Endodermal cell (in vitro differentiated cells): ENCODE measurements around the gene GNAT2. TPM values are rescaled to one million over a fixed set of nuclear protein-coding genes. Genes with fewer than 3 reads are reported as not detected.

ENCODE experiments used
- DNase-seq: peaks from one replicate; pipeline ENCODE4 v3.0.0-alpha.2; 2017
- H3K27ac ChIP-seq: 2 replicates; pipeline ENCODE4 v1.5.1; 2013; ENCODE audit warnings: mild to moderate bottlenecking, low read depth, low read length, moderate library complexity
- H3K27me3 ChIP-seq: 2 replicates; pipeline ENCODE4 v1.6.1; 2013; ENCODE audit warnings: mild to moderate bottlenecking, low read length, moderate library complexity; ENCODE audit not compliant: insufficient read depth, control insufficient read depth, poor library complexity, severe bottlenecking
- H3K36me3 ChIP-seq: 2 replicates; pipeline ENCODE4 v1.7.0; 2013; ENCODE audit warnings: mild to moderate bottlenecking, low read length, moderate library complexity; ENCODE audit not compliant: control insufficient read depth, insufficient read depth
- H3K4me1 ChIP-seq: one replicate; pipeline ENCODE4 v1.7.0; 2013; ENCODE audit warnings: low read length; ENCODE audit not compliant: control insufficient read depth, insufficient read depth
- H3K4me3 ChIP-seq: 2 replicates; pipeline ENCODE4 v1.5.1; 2013; ENCODE audit warnings: mild to moderate bottlenecking, low read length, moderate library complexity
- H3K9ac ChIP-seq: 2 replicates; pipeline ENCODE4 v1.6.1; 2013; ENCODE audit warnings: mild to moderate bottlenecking, low read length, moderate library complexity; ENCODE audit not compliant: poor library complexity, severe bottlenecking; ENCODE audit errors: extremely low read depth
- H3K9me3 ChIP-seq: 2 replicates; pipeline ENCODE4 v1.6.1; 2013; ENCODE audit warnings: mild to moderate bottlenecking, low read length, moderate library complexity; ENCODE audit not compliant: control insufficient read depth
- H3K27ac Mint-ChIP-seq: 2 replicates; pipeline ENCODE4 v1.8.0; 2020; ENCODE audit warnings: mixed read lengths
- H3K27me3 Mint-ChIP-seq: 2 replicates; pipeline ENCODE4 v1.8.0; 2021; ENCODE audit warnings: mild to moderate bottlenecking, mixed read lengths; ENCODE audit not compliant: insufficient read depth
- H3K36me3 Mint-ChIP-seq: 2 replicates; pipeline ENCODE4 v1.8.0; 2020; ENCODE audit warnings: low read depth, mixed read lengths
- H3K4me1 Mint-ChIP-seq: 2 replicates; pipeline ENCODE4 v1.8.0; 2020; ENCODE audit warnings: mixed read lengths
- H3K4me3 Mint-ChIP-seq: 2 replicates; pipeline ENCODE4 v1.8.0; 2020; ENCODE audit warnings: mild to moderate bottlenecking, moderate library complexity, mixed read lengths
- H3K9me3 Mint-ChIP-seq: 2 replicates; pipeline ENCODE4 v1.8.0; 2020; ENCODE audit warnings: mild to moderate bottlenecking, mixed read lengths
- CTCF ChIP-seq: fragments of 200-600 bp; sonication (generic); conservative IDR thresholded peaks from 2 replicates; pipeline ENCODE4 v1.5.0; 2021; ENCODE audit warnings: antibody characterized with exemption, mild to moderate bottlenecking
- WGBS, 2 experiments: methylation state at CpG; one replicate each; pipeline versions ENCODE4 v1.1.5 to v1.1.7; 2013; ENCODE audit warnings: missing lambda C conversion rate in 2 of 2, mixed read lengths in 1 of 2; ENCODE audit not compliant: insufficient coverage in 1 of 2, insufficient read length in 1 of 2; 5-methylcytosine and 5-hydroxymethylcytosine counted together
- total RNA-seq, 2 donors: library from RNA; stranded (reverse); fragmentation: NEBNext Ultra II Directional in 1 of 2; extraction: Animal tissue kit (Norgen Biotek cat#: 25700) in 1 of 2; gene quantifications; 2 replicates in 1 of 2; 3 replicates in 1 of 2; pipeline ENCODE4 v1.2.1, GENCODE V29; 2021

Gene GNAT2
- total RNA-seq, 2 donors from 2014 or later: not detected

- H3K9me3 Mint-ChIP-seq: no peaks in the 10 kb centered on the region
- no peak overlapping the region for H3K4me3 Mint-ChIP-seq
- H3K9me3 ChIP-seq: no peaks in the 10 kb centered on the region
- TF ChIP-seq CTCF: no peak
- DNase-seq: no peak
- 90 to 93% methylated on average over 3 of the region's 3 CpGs for WGBS, 2 experiments
- H3K27me3 Mint-ChIP-seq: no peaks in the 10 kb centered on the region
- no peak overlapping the region for H3K9ac ChIP-seq
- no peaks in the 10 kb centered on the region for H3K36me3 Mint-ChIP-seq
- no peaks in the 10 kb centered on the region for H3K27me3 ChIP-seq
- H3K27ac ChIP-seq: no peak overlapping the region
- no peaks in the 10 kb centered on the region for H3K36me3 ChIP-seq
- no peak overlapping the region for H3K4me3 ChIP-seq
- peak overlapping the region; percentile 22 for H3K27ac Mint-ChIP-seq
- H3K4me1 Mint-ChIP-seq: peaks cover 26% of the 10 kb centered on the region
- H3K4me1 ChIP-seq: peaks cover 1% of the 10 kb centered on the region
Measured at GRCh38 chr1:109616391-109616790, 3.0 kb downstream of the GNAT2 start.

GRCh38 chr1:109615879-109616278 lies 3.5 kb downstream of the GNAT2 start:
- H3K4me1 Mint-ChIP-seq: peaks cover 25% of the 10 kb centered on the region
- H3K4me3 Mint-ChIP-seq: no peak overlapping the region
- H3K9ac ChIP-seq: no peak overlapping the region
- no peaks in the 10 kb centered on the region for H3K36me3 Mint-ChIP-seq
- H3K9me3 Mint-ChIP-seq: no peaks in the 10 kb centered on the region
- no peaks in the 10 kb centered on the region for H3K4me1 ChIP-seq
- H3K27ac Mint-ChIP-seq: no peak overlapping the region
- H3K27me3 Mint-ChIP-seq: no peaks in the 10 kb centered on the region
- no peak overlapping the region for H3K4me3 ChIP-seq
- H3K36me3 ChIP-seq: no peaks in the 10 kb centered on the region
- WGBS, 2 experiments: 89% methylated on average over 3 of the region's 3 CpGs; no CpG with 5 or more reads in 1 of the 2 experiments
- peak; percentile 34 for DNase-seq
- no peak overlapping the region for H3K27ac ChIP-seq
- H3K9me3 ChIP-seq: no peaks in the 10 kb centered on the region
- H3K27me3 ChIP-seq: no peaks in the 10 kb centered on the region
- TF ChIP-seq CTCF: no peak

- H3K4me3 Mint-ChIP-seq: no peak overlapping the region
- Histone ChIP-seq H3K4me1 (no peaks in the 10 kb centered on the region), H3K27ac (no peak overlapping the region), H3K36me3 (no peaks in the 10 kb centered on the region), H3K9me3 (no peaks in the 10 kb centered on the region), H3K9ac (no peak overlapping the region), H3K4me3 (no peak overlapping the region), H3K27me3 (no peaks in the 10 kb centered on the region)
- H3K9me3 Mint-ChIP-seq: no peaks in the 10 kb centered on the region
- no peaks in the 10 kb centered on the region for H3K36me3 Mint-ChIP-seq
- H3K27me3 Mint-ChIP-seq: no peaks in the 10 kb centered on the region
- DNase-seq: peak; percentile 42
- H3K4me1 Mint-ChIP-seq: peaks cover 13% of the 10 kb centered on the region
- TF ChIP-seq CTCF: no peak
- no peak overlapping the region for H3K27ac Mint-ChIP-seq
- 76 to 88% methylated on average over 4 to 7 of the region's 7 CpGs for WGBS, 2 experiments
Measured at GRCh38 chr1:109613361-109614147, 5.9 kb downstream of the GNAT2 start.
